HG02623 (cell line): Measurements from ENCODE around the gene SORBS2.

ENCODE experiments used
- ATAC-seq: cut with Tn5 transposase; IDR thresholded peaks from one replicate; pipeline ENCODE4 v1.9.1; 2021; ENCODE audit warnings: moderate library complexity; ENCODE audit not compliant: unreplicated experiment

SORBS2 gene

GRCh38 chr4:185597532-185598188 is 214.3 kb downstream of the SORBS2 start:
- ATAC-seq: peak; percentile 74

GRCh38 chr4:185592845-185593488 is 219.0 kb downstream of the SORBS2 start:
- no peak for ATAC-seq

- no peak for ATAC-seq
Measured at GRCh38 chr4:185592438-185592837, 219.6 kb downstream of the SORBS2 start.

- ATAC-seq: no peak
Measured at GRCh38 chr4:185591679-185592141, 220.3 kb downstream of the SORBS2 start.

GRCh38 chr4:185590982-185591381 is 221.0 kb downstream of the SORBS2 start:
- ATAC-seq: no peak

- no peak for ATAC-seq
Measured at GRCh38 chr4:185589067-185589836, 222.7 kb downstream of the SORBS2 start.

GRCh38 chr4:185587427-185588161 is 224.4 kb downstream of the SORBS2 start:
- ATAC-seq: peak; percentile 96

- no peak for ATAC-seq
Measured at GRCh38 chr4:185587030-185587426, 225.0 kb downstream of the SORBS2 start.

GRCh38 chr4:185585211-185585610 is 226.8 kb downstream of the SORBS2 start:
- no peak for ATAC-seq

- no peak for ATAC-seq
Measured at GRCh38 chr4:185583813-185584212, 228.2 kb downstream of the SORBS2 start.

GRCh38 chr4:185582651-185583400 is 229.2 kb downstream of the SORBS2 start:
- no peak for ATAC-seq

GRCh38 chr4:185580699-185581098 is 231.3 kb downstream of the SORBS2 start:
- ATAC-seq: no peak

GRCh38 chr4:185578284-185578683 is 233.7 kb downstream of the SORBS2 start:
- ATAC-seq: no peak

- ATAC-seq: no peak
Measured at GRCh38 chr4:185576962-185577950, 234.7 kb downstream of the SORBS2 start.

- no peak for ATAC-seq
Measured at GRCh38 chr4:185576314-185576961, 235.6 kb downstream of the SORBS2 start.

GRCh38 chr4:185573651-185574199 is 238.3 kb downstream of the SORBS2 start:
- no peak for ATAC-seq

- no peak for ATAC-seq
Measured at GRCh38 chr4:185570727-185571126, 241.3 kb downstream of the SORBS2 start.
